Endothelial cell of umbilical vein (primary cell): Measurements from ENCODE around the gene SF3B5. TPM values are rescaled to one million over a fixed set of nuclear protein-coding genes. Genes with fewer than 3 reads are reported as not detected.
"Not testable (repeated sequence)": the region's sequence is repeated elsewhere in the genome, so short reads cannot be mapped to it uniquely, and the experiment has no call there.

ENCODE experiments used
- BruUV-seq: library from RNA; stranded (reverse); fragments of 400-500 nt; replicated peaks from 2 replicates; lab custom pipeline; 2021; lab: Mats Ljungman, UMichigan
- CTCF ChIA-PET: fragments of 300-600, 350-600 bp; sonication (Branson Sonifier 250); formaldehyde crosslinking; loops from one replicate; lab custom pipeline; 2021; ENCODE audit warnings: antibody characterized with exemption, inconsistent platforms; lab: Charles Lee
- POLR2A ChIA-PET: fragments of 300-600, 350-600 bp; sonication (Branson Sonifier 250); formaldehyde crosslinking; loops from one replicate; lab custom pipeline; 2021; ENCODE audit warnings: antibody characterized with exemption, inconsistent platforms; lab: Charles Lee
- DNase-seq: peaks from one replicate; pipeline ENCODE4 v3.0.0-alpha.2; 2011; ENCODE audit warnings: low read depth, low spot score
- FAIRE-seq: peaks from 2 replicates; lab custom pipeline; 2011; peaks lifted over from hg19 to GRCh38; lab: Jason Lieb, UNC
- H2AFZ ChIP-seq: 2 replicates; pipeline ENCODE4 v1.6.0; 2012; ENCODE audit warnings: low read depth, low read length, control low read depth, inconsistent platforms
- H3K27ac ChIP-seq: 2 replicates; pipeline ENCODE4 v1.5.1; 2011; ENCODE audit warnings: low read depth, mild to moderate bottlenecking, control low read depth, low read length, moderate library complexity; ENCODE audit not compliant: insufficient read depth
- H3K27me3 ChIP-seq, 2 experiments: 2 replicates each; pipeline versions ENCODE4 v1.6.0 to v1.6.1; 2011; ENCODE audit warnings: low read length in 2 of 2, mixed read lengths in 1 of 2; ENCODE audit not compliant: control insufficient read depth in 2 of 2, insufficient read depth in 2 of 2
- H3K36me3 ChIP-seq, 2 experiments: 2 replicates in 1 of 2; 3 replicates in 1 of 2; pipeline ENCODE4 v1.5.1; 2011; ENCODE audit warnings: low read length in 2 of 2, mild to moderate bottlenecking in 1 of 2, moderate library complexity in 1 of 2; ENCODE audit not compliant: control insufficient read depth in 2 of 2, insufficient read depth in 2 of 2; ENCODE audit errors: extremely low read depth in 1 of 2
- H3K4me1 ChIP-seq: 3 replicates; pipeline ENCODE4 v1.5.1; 2011; ENCODE audit warnings: mild to moderate bottlenecking, low read length; ENCODE audit not compliant: control insufficient read depth, insufficient read depth; ENCODE audit errors: extremely low read depth
- H3K4me2 ChIP-seq: 2 replicates; pipeline ENCODE4 v1.6.1; 2011; ENCODE audit warnings: low read length, control low read depth, mixed read lengths; ENCODE audit not compliant: insufficient read depth
- H3K4me3 ChIP-seq, 3 experiments: fragments of 200-600 bp in 1 of 3; sonication (generic), shearing (Covaris generic) in 1 of 3; replicated peaks in 1 of 3; 2 replicates each; pipeline ENCODE4 v1.5.1; 2011 to 2016; ENCODE audit warnings: control low read depth in 3 of 3, low read length in 3 of 3, mild to moderate bottlenecking in 2 of 3, inconsistent platforms in 1 of 3, low read depth in 1 of 3, moderate library complexity in 1 of 3; ENCODE audit not compliant: insufficient read depth in 1 of 3
- H3K79me2 ChIP-seq: 2 replicates; pipeline ENCODE4 v1.6.0; 2012; ENCODE audit warnings: low read length, inconsistent platforms; ENCODE audit not compliant: control insufficient read depth, insufficient read depth
- H3K9ac ChIP-seq: replicated peaks from 2 replicates; pipeline ENCODE3; 2011; ENCODE audit warnings: low read length, control low read depth; ENCODE audit not compliant: insufficient read depth; ENCODE audit errors: extremely low read depth
- H3K9me1 ChIP-seq: replicated peaks from 3 replicates; pipeline ENCODE4 v1.6.0; 2011; ENCODE audit warnings: mild to moderate bottlenecking, low read length; ENCODE audit not compliant: control insufficient read depth, insufficient read depth; ENCODE audit errors: extremely low read depth
- H3K9me3 ChIP-seq: replicated peaks from 2 replicates; pipeline ENCODE4 v1.5.1; 2012; ENCODE audit warnings: low read length, inconsistent platforms; ENCODE audit not compliant: control insufficient read depth, insufficient read depth
- H4K20me1 ChIP-seq: replicated peaks from 2 replicates; pipeline ENCODE3; 2011; ENCODE audit warnings: mild to moderate bottlenecking, low read length; ENCODE audit not compliant: control insufficient read depth, insufficient read depth; ENCODE audit errors: extremely low read depth
- EZH2 ChIP-seq: IDR thresholded peaks from 2 replicates; pipeline ENCODE4 v1.6.1; 2012; ENCODE audit warnings: borderline replicate concordance, low read depth, mild to moderate bottlenecking, moderate library complexity, low read length, inconsistent platforms; ENCODE audit not compliant: severe bottlenecking
- FOS ChIP-seq: IDR thresholded peaks from 2 replicates; pipeline ENCODE4 v1.6.1; 2011; ENCODE audit warnings: mild to moderate bottlenecking, low read length, moderate library complexity, borderline replicate concordance; ENCODE audit not compliant: insufficient read depth
- MAX ChIP-seq: IDR thresholded peaks from 2 replicates; pipeline ENCODE4 v1.6.1; 2011; ENCODE audit not compliant: insufficient read depth, insufficient read length
- MYC ChIP-seq: IDR thresholded peaks from one replicate; pipeline ENCODE4 v1.6.1; 2011; ENCODE audit warnings: mild to moderate bottlenecking, low read depth, low read length
- dilution Hi-C: fragments of 300-500 bp; cut with MboI; formaldehyde crosslinking; loops from one replicate; pipeline ENCODE4 v1.15.0; 2019; ENCODE audit warnings: low sequenced_read_pairs; ENCODE audit not compliant: extremely low pct_ligation_motif_present
- intact Hi-C: fragments of 100-400 bp; cut with micrococcal nuclease; formaldehyde crosslinking; loops from one replicate; pipeline ENCODE4 v1.10.0; 2022
- polyA plus RNA-seq, 4 experiments: library from polyadenylated mRNA; depleted of rRNA in 3 of 4; stranded (reverse) in 3 of 4; unstranded in 1 of 4; fragments of >200 nt; gene quantifications; 2 replicates each; pipeline versions ENCODE4 v1.2.1 to v1.2.3, GENCODE V29; 2011 to 2012; ENCODE audit warnings: missing spikeins in 1 of 4
- total RNA-seq: library from RNA; stranded (reverse); gene quantifications from 2 replicates; pipeline ENCODE4 v1.2.3, GENCODE V29; 2021

The SF3B5 gene
- total and polyA plus RNA-seq, 2 donors (not counting 3 experiments of a cell fraction or from before 2014, with no cell fraction given) = 185 to 540 TPM

GRCh38 chr6:144086959-144087358 lies 8.4 kb downstream of the SF3B5 start:
- ChIA-PET CTCF (no interaction called here), POLR2A (no interaction called here)
- H3K9me1 ChIP-seq = no peaks in the 10 kb centered on the region
- no peaks in the 10 kb centered on the region for H3K36me3 ChIP-seq
- no peak for DNase-seq
- FAIRE-seq = no peak
- H3K27me3 ChIP-seq = no peaks in the 10 kb centered on the region
- H3K4me3 ChIP-seq = no peak overlapping the region
- no peak overlapping the region for H3K4me2 ChIP-seq
- no peaks in the 10 kb centered on the region for H3K4me1 ChIP-seq
- no peaks in the 10 kb centered on the region for H3K79me2 ChIP-seq
- dilution Hi-C loops = no loop called here
- intact Hi-C loops = no loop called here
- no peak overlapping the region for H2AFZ ChIP-seq
- H3K9ac ChIP-seq = no peak overlapping the region
- TF ChIP-seq MYC = no peak
- no peak for TF ChIP-seq FOS
- TF ChIP-seq MAX = no peak
- no peak for TF ChIP-seq EZH2
- no TSS peak for BruUV-seq
- H3K27ac ChIP-seq = no peak overlapping the region
- H3K9me3 ChIP-seq = no peaks in the 10 kb centered on the region
- H4K20me1 ChIP-seq = no peaks in the 10 kb centered on the region

GRCh38 chr6:144083172-144083571 lies 12.2 kb downstream of the SF3B5 start:
- Histone ChIP-seq H3K36me3 (no peaks in the 10 kb centered on the region), H4K20me1 (no peaks in the 10 kb centered on the region), H2AFZ (no peak overlapping the region), H3K4me1 (no peaks in the 10 kb centered on the region), H3K4me3 (no peak overlapping the region), H3K79me2 (no peaks in the 10 kb centered on the region), H3K27ac (no peak overlapping the region), H3K4me2 (no peak overlapping the region), H3K9ac (no peak overlapping the region), H3K9me3 (no peaks in the 10 kb centered on the region), H3K9me1 (no peaks in the 10 kb centered on the region), H3K27me3 (no peaks in the 10 kb centered on the region)
- DNase-seq (no peak), FAIRE-seq (no peak)
- dilution Hi-C loops = no loop called here
- ChIA-PET CTCF (no interaction called here), POLR2A (no interaction called here)
- no TSS peak for BruUV-seq
- intact Hi-C loops = no loop called here
- no peak for TF ChIP-seq EZH2

GRCh38 chr6:144082412-144082811 lies 13.0 kb downstream of the SF3B5 start:
- H3K4me2 ChIP-seq, DNase-seq, POLR2A ChIA-PET, CTCF ChIA-PET, H3K79me2 ChIP-seq, BruUV-seq, dilution Hi-C loops, H2AFZ ChIP-seq, FAIRE-seq, intact Hi-C loops, H3K4me1 ChIP-seq, H3K4me3 ChIP-seq, H3K9ac ChIP-seq, H3K27ac ChIP-seq, H3K9me1 ChIP-seq, H3K9me3 ChIP-seq, H4K20me1 ChIP-seq, H3K27me3 ChIP-seq, H3K36me3 ChIP-seq: not testable (repeated sequence)
